Measurements from ENCODE around the gene TIRAP. TPM values are rescaled to one million over a fixed set of nuclear protein-coding genes. Genes with fewer than 3 reads are reported as not detected.

TIRAP gene
- total RNA-seq, 5 donors from 2014 or later (not counting 1 experiment from before 2014, with no cell fraction given) = 11.3 to 23.4 (median 21.9) TPM

GRCh38 chr11:126335463-126335760 is 52.5 kb downstream of the TIRAP start:
- H3K27ac ChIP-seq (ENCODE audit: low read length) = no peak overlapping the region
- Mint-ChIP-seq H3K27me3 (no peaks in the 10 kb centered on the region), H3K4me3 (no peak overlapping the region), H3K4me1 (peaks cover 6 to 22% (median 6%) of the 10 kb centered on the region in 3 donors), H3K27ac (no peak overlapping the region), H3K36me3 (peaks cover 53% of the 10 kb centered on the region), H3K9me3 (no peaks in the 10 kb centered on the region)
- no peak overlapping the region for H3K4me3 ChIP-seq (ENCODE audit: control insufficient read depth in 1 of 2, extremely low read depth in 1 of 2, low read length in 1 of 2)
- 100% methylated on average over 2 of the region's 5 CpGs for WGBS (ENCODE audit: insufficient coverage)
- H3K27me3 ChIP-seq (replicated peaks in 1 of 2; ENCODE audit: control insufficient read depth in 2 of 2, extremely low read depth in 1 of 2, insufficient read depth in 2 of 2, low read length in 1 of 2) = no peaks in the 10 kb centered on the region
- peaks cover 0 to 21% of the 10 kb centered on the region in 2 experiments for H3K4me1 ChIP-seq (ENCODE audit: control insufficient read depth in 1 of 2, extremely low read depth in 1 of 2, insufficient read depth in 2 of 2, low read length in 2 of 2)
- CTCF ChIA-PET = no interaction called here
- no peaks in the 10 kb centered on the region for H3K9me3 ChIP-seq
- ATAC-seq (replicated peaks in 1 of 4) (no peak), DNase-seq (no peak)
- H3K36me3 ChIP-seq (ENCODE audit: control insufficient read depth in 2 of 2, extremely low read depth in 1 of 2, insufficient read depth in 1 of 2, low read length in 1 of 2) = peaks cover 12 to 67% of the 10 kb centered on the region in 2 donors
- POLR2A ChIA-PET = no interaction called here

- 63% methylated on average over 6 of the region's 8 CpGs for WGBS (ENCODE audit: insufficient coverage)
- Histone ChIP-seq H3K36me3 (ENCODE audit: control insufficient read depth in 2 of 2, extremely low read depth in 1 of 2, insufficient read depth in 1 of 2, low read length in 1 of 2) (peaks cover 13 to 71% of the 10 kb centered on the region in 2 donors), H3K4me3 (ENCODE audit: control insufficient read depth in 1 of 2, extremely low read depth in 1 of 2, low read length in 1 of 2) (no peak overlapping the region), H3K27ac (ENCODE audit: low read length) (no peak overlapping the region), H3K4me1 (ENCODE audit: control insufficient read depth in 1 of 2, extremely low read depth in 1 of 2, insufficient read depth in 2 of 2, low read length in 2 of 2) (peaks cover 0 to 17% of the 10 kb centered on the region in 2 experiments), H3K9me3 (no peaks in the 10 kb centered on the region), H3K27me3 (replicated peaks in 1 of 2; ENCODE audit: control insufficient read depth in 2 of 2, extremely low read depth in 1 of 2, insufficient read depth in 2 of 2, low read length in 1 of 2) (no peaks in the 10 kb centered on the region)
- no peaks in the 10 kb centered on the region for H3K9me3 Mint-ChIP-seq
- H3K36me3 Mint-ChIP-seq = peaks cover 56% of the 10 kb centered on the region
- H3K27me3 Mint-ChIP-seq = no peaks in the 10 kb centered on the region
- DNase-seq (peak in 1 of 35 experiments; percentile 23), ATAC-seq (replicated peaks in 1 of 4) (peak in 1 of 4 experiments; percentile 76)
- H3K4me3 Mint-ChIP-seq = no peak overlapping the region
- H3K4me1 Mint-ChIP-seq = peaks cover 6 to 22% (median 6%) of the 10 kb centered on the region in 3 donors
- peak overlapping the region in 1 of 2 donors; percentile 45 for H3K27ac Mint-ChIP-seq
- ChIA-PET CTCF (no interaction called here), POLR2A (no interaction called here)
These were observed 53.2 kb downstream of the TIRAP start for GRCh38 chr11:126336138-126336541.

GRCh38 chr11:126336671-126337101 is 53.8 kb downstream of the TIRAP start:
- peak overlapping the region in 1 of 2 donors; percentile 45 for H3K27ac Mint-ChIP-seq
- Histone ChIP-seq H3K27ac (ENCODE audit: low read length) (no peak overlapping the region), H3K36me3 (ENCODE audit: control insufficient read depth in 2 of 2, extremely low read depth in 1 of 2, insufficient read depth in 1 of 2, low read length in 1 of 2) (peaks cover 13 to 73% of the 10 kb centered on the region in 2 donors), H3K27me3 (replicated peaks in 1 of 2; ENCODE audit: control insufficient read depth in 2 of 2, extremely low read depth in 1 of 2, insufficient read depth in 2 of 2, low read length in 1 of 2) (no peaks in the 10 kb centered on the region), H3K4me3 (ENCODE audit: control insufficient read depth in 1 of 2, extremely low read depth in 1 of 2, low read length in 1 of 2) (no peak overlapping the region), H3K9me3 (no peaks in the 10 kb centered on the region), H3K4me1 (ENCODE audit: control insufficient read depth in 1 of 2, extremely low read depth in 1 of 2, insufficient read depth in 2 of 2, low read length in 2 of 2) (peaks cover 0 to 12% of the 10 kb centered on the region in 2 experiments)
- WGBS (ENCODE audit: insufficient coverage) = 68% methylated on average over 4 of the region's 9 CpGs
- H3K4me3 Mint-ChIP-seq = no peak overlapping the region
- ATAC-seq (replicated peaks in 1 of 4) (no peak), DNase-seq (no peak)
- peaks cover 56% of the 10 kb centered on the region for H3K36me3 Mint-ChIP-seq
- H3K9me3 Mint-ChIP-seq = no peaks in the 10 kb centered on the region
- ChIA-PET POLR2A (no interaction called here), CTCF (no interaction called here)
- peaks cover 6 to 20% (median 6%) of the 10 kb centered on the region in 3 donors for H3K4me1 Mint-ChIP-seq
- no peaks in the 10 kb centered on the region for H3K27me3 Mint-ChIP-seq

GRCh38 chr11:126337126-126337473 is 54.2 kb downstream of the TIRAP start:
- H3K27me3 Mint-ChIP-seq = no peaks in the 10 kb centered on the region
- Histone ChIP-seq H3K36me3 (ENCODE audit: control insufficient read depth in 2 of 2, extremely low read depth in 1 of 2, insufficient read depth in 1 of 2, low read length in 1 of 2) (peaks cover 13 to 72% of the 10 kb centered on the region in 2 donors), H3K27ac (ENCODE audit: low read length) (no peak overlapping the region), H3K4me3 (ENCODE audit: control insufficient read depth in 1 of 2, extremely low read depth in 1 of 2, low read length in 1 of 2) (no peak overlapping the region), H3K9me3 (no peaks in the 10 kb centered on the region), H3K4me1 (ENCODE audit: control insufficient read depth in 1 of 2, extremely low read depth in 1 of 2, insufficient read depth in 2 of 2, low read length in 2 of 2) (peaks cover 0 to 7% of the 10 kb centered on the region in 2 experiments), H3K27me3 (replicated peaks in 1 of 2; ENCODE audit: control insufficient read depth in 2 of 2, extremely low read depth in 1 of 2, insufficient read depth in 2 of 2, low read length in 1 of 2) (no peaks in the 10 kb centered on the region)
- WGBS (ENCODE audit: insufficient coverage) = no CpG with 5 or more reads among the region's 4 CpGs
- ChIA-PET POLR2A (interaction anchor here in 1 of 2 donors (0.6 kb wide), 1 partner anchor 88 kb away, joined by 4 read pairs; no protein-coding TSS in a partner anchor), CTCF (no interaction called here)
- no peaks in the 10 kb centered on the region for H3K9me3 Mint-ChIP-seq
- H3K36me3 Mint-ChIP-seq = peaks cover 60% of the 10 kb centered on the region
- H3K4me1 Mint-ChIP-seq = peaks cover 6 to 19% (median 6%) of the 10 kb centered on the region in 3 donors
- DNase-seq (no peak), ATAC-seq (replicated peaks in 1 of 4) (no peak)
- no peak overlapping the region for H3K27ac Mint-ChIP-seq
- H3K4me3 Mint-ChIP-seq = no peak overlapping the region

GRCh38 chr11:126337474-126338241 is 54.8 kb downstream of the TIRAP start:
- Mint-ChIP-seq H3K27me3 (no peaks in the 10 kb centered on the region), H3K27ac (no peak overlapping the region), H3K36me3 (peaks cover 60% of the 10 kb centered on the region), H3K4me1 (peaks cover 6 to 15% (median 6%) of the 10 kb centered on the region in 3 donors), H3K4me3 (no peak overlapping the region), H3K9me3 (no peaks in the 10 kb centered on the region)
- Histone ChIP-seq H3K4me1 (ENCODE audit: control insufficient read depth in 1 of 2, extremely low read depth in 1 of 2, insufficient read depth in 2 of 2, low read length in 2 of 2) (peaks cover 0 to 2% of the 10 kb centered on the region in 2 experiments), H3K4me3 (ENCODE audit: control insufficient read depth in 1 of 2, extremely low read depth in 1 of 2, low read length in 1 of 2) (no peak overlapping the region), H3K27me3 (replicated peaks in 1 of 2; ENCODE audit: control insufficient read depth in 2 of 2, extremely low read depth in 1 of 2, insufficient read depth in 2 of 2, low read length in 1 of 2) (no peaks in the 10 kb centered on the region), H3K36me3 (ENCODE audit: control insufficient read depth in 2 of 2, extremely low read depth in 1 of 2, insufficient read depth in 1 of 2, low read length in 1 of 2) (peaks cover 14 to 71% of the 10 kb centered on the region in 2 donors), H3K9me3 (no peaks in the 10 kb centered on the region), H3K27ac (ENCODE audit: low read length) (no peak overlapping the region)
- ChIA-PET CTCF (no interaction called here), POLR2A (interaction anchor here (0.6 to 0.7 kb wide), 2 partner anchors 19 to 88 kb away, joined by 3 to 4 read pairs; no protein-coding TSS in a partner anchor)
- WGBS (ENCODE audit: insufficient coverage) = 92% methylated on average over 9 of the region's 15 CpGs
- ATAC-seq (replicated peaks in 1 of 4) (no peak), DNase-seq (no peak)

- Mint-ChIP-seq H3K4me1 (peaks cover 6 to 10% (median 6%) of the 10 kb centered on the region in 3 donors), H3K4me3 (no peak overlapping the region), H3K27me3 (no peaks in the 10 kb centered on the region), H3K36me3 (peaks cover 55% of the 10 kb centered on the region), H3K9me3 (no peaks in the 10 kb centered on the region), H3K27ac (no peak overlapping the region)
- Histone ChIP-seq H3K27me3 (replicated peaks in 1 of 2; ENCODE audit: control insufficient read depth in 2 of 2, extremely low read depth in 1 of 2, insufficient read depth in 2 of 2, low read length in 1 of 2) (no peaks in the 10 kb centered on the region), H3K36me3 (ENCODE audit: control insufficient read depth in 2 of 2, extremely low read depth in 1 of 2, insufficient read depth in 1 of 2, low read length in 1 of 2) (peaks cover 14 to 70% of the 10 kb centered on the region in 2 donors), H3K4me3 (ENCODE audit: control insufficient read depth in 1 of 2, extremely low read depth in 1 of 2, low read length in 1 of 2) (no peak overlapping the region), H3K9me3 (no peaks in the 10 kb centered on the region), H3K27ac (ENCODE audit: low read length) (no peak overlapping the region), H3K4me1 (ENCODE audit: control insufficient read depth in 1 of 2, extremely low read depth in 1 of 2, insufficient read depth in 2 of 2, low read length in 2 of 2) (no peaks in the 10 kb centered on the region)
- ATAC-seq (replicated peaks in 1 of 4) (no peak), DNase-seq (no peak)
- ChIA-PET POLR2A (interaction anchor here in 1 of 2 donors (0.7 kb wide), 1 partner anchor 20 kb away, joined by 3 read pairs; no protein-coding TSS in a partner anchor), CTCF (no interaction called here)
- 100% methylated on average over 2 of the region's 7 CpGs for WGBS (ENCODE audit: insufficient coverage)
These were observed 55.6 kb downstream of the TIRAP start for GRCh38 chr11:126338346-126339055.

All from T-cell (primary cell).